Measurements from ENCODE around the gene TAPT1. TPM values are rescaled to one million over a fixed set of nuclear protein-coding genes. Genes with fewer than 3 reads are reported as not detected.

The TAPT1 gene
- total and polyA plus RNA-seq, 3 donors from 2014 or later = 38.4 to 117 (median 46.1) TPM

- intact Hi-C loops (cut with DNase I; ENCODE audit: low total_unique reads) = no loop called here
These were observed 27.1 kb upstream of the TAPT1 start for GRCh38 chr4:16253127-16253960.

GRCh38 chr4:16250661-16251365 lies 24.5 kb upstream of the TAPT1 start:
- no peak overlapping the region for H3K4me3 ChIP-seq
- DNase-seq = no peak
- H3K9me3 ChIP-seq = no peaks in the 10 kb centered on the region
- intact Hi-C loops (cut with DNase I; ENCODE audit: low total_unique reads) = no loop called here
- H3K27me3 ChIP-seq = no peaks in the 10 kb centered on the region
- TF ChIP-seq CTCF (IDR thresholded peaks at IDR 0.05) (no peak), POLR2A (IDR thresholded peaks at IDR 0.05) (no peak)
- peaks cover 2% of the 10 kb centered on the region for H3K4me1 ChIP-seq
- 90 to 94% methylated on average over 6 of the region's 6 CpGs for WGBS, 2 donors
- H3K27ac ChIP-seq = no peak overlapping the region
- H3K36me3 ChIP-seq (ENCODE audit: low read depth, missing control alignments) = no peaks in the 10 kb centered on the region

More at GRCh38 chr4:16253127-16253960, 27.1 kb upstream of the TAPT1 start:
- no peaks in the 10 kb centered on the region for H3K36me3 ChIP-seq (ENCODE audit: low read depth, missing control alignments)
- TF ChIP-seq POLR2A (IDR thresholded peaks at IDR 0.05) = no peak
- no peak for TF ChIP-seq CTCF (IDR thresholded peaks at IDR 0.05)
- no peak overlapping the region for H3K4me3 ChIP-seq
- H3K27me3 ChIP-seq = no peaks in the 10 kb centered on the region
- peaks cover 2% of the 10 kb centered on the region for H3K4me1 ChIP-seq
- 90 to 95% methylated on average over 2 of the region's 2 CpGs for WGBS, 2 donors
- no peaks in the 10 kb centered on the region for H3K9me3 ChIP-seq
- no peak overlapping the region for H3K27ac ChIP-seq
- DNase-seq = no peak

GRCh38 chr4:16248605-16249004 lies 22.3 kb upstream of the TAPT1 start:
- Histone ChIP-seq H3K27me3 (no peaks in the 10 kb centered on the region), H3K27ac (no peak overlapping the region), H3K4me3 (no peak overlapping the region), H3K9me3 (no peaks in the 10 kb centered on the region), H3K36me3 (ENCODE audit: low read depth, missing control alignments) (no peaks in the 10 kb centered on the region), H3K4me1 (no peaks in the 10 kb centered on the region)
- intact Hi-C loops (cut with DNase I; ENCODE audit: low total_unique reads) = no loop called here
- no peak for DNase-seq
- 94 to 100% methylated on average over 2 of the region's 2 CpGs for WGBS, 2 donors
- TF ChIP-seq POLR2A (IDR thresholded peaks at IDR 0.05) = no peak
- no peak for TF ChIP-seq CTCF (IDR thresholded peaks at IDR 0.05)

GRCh38 chr4:16245241-16245640 lies 19.0 kb upstream of the TAPT1 start:
- TF ChIP-seq CTCF (IDR thresholded peaks at IDR 0.05) (no peak), POLR2A (IDR thresholded peaks at IDR 0.05) (no peak)
- WGBS, 2 donors = 100% methylated on average over 1 of the region's 1 CpG

More at GRCh38 chr4:16245241-16245640, 19.0 kb upstream of the TAPT1 start:
- Histone ChIP-seq H3K4me3 (no peak overlapping the region), H3K4me1 (no peaks in the 10 kb centered on the region), H3K9me3 (no peaks in the 10 kb centered on the region), H3K27ac (no peak overlapping the region), H3K27me3 (no peaks in the 10 kb centered on the region), H3K36me3 (ENCODE audit: low read depth, missing control alignments) (no peaks in the 10 kb centered on the region)
- no peak for DNase-seq
- intact Hi-C loops (cut with DNase I; ENCODE audit: low total_unique reads) = no loop called here

Data from testis (tissue), 3 donors.